Muscle layer of colon (tissue), 2 donors: ENCODE data around the gene BSCL2.
"Not testable (repeated sequence)": the region's sequence is repeated elsewhere in the genome, so short reads cannot be mapped to it uniquely, and the experiment has no call there.

Source experiments
- H3K27ac ChIP-seq: one replicate; pipeline ENCODE4 v1.7.0; 2013; ENCODE audit warnings: low read depth, mild to moderate bottlenecking, low read length, moderate library complexity
- H3K27me3 ChIP-seq, 2 donors: one replicate each; pipeline ENCODE4 v1.7.0; 2013; ENCODE audit warnings: low read length in 2 of 2, mild to moderate bottlenecking in 2 of 2; ENCODE audit not compliant: insufficient read depth in 2 of 2, control insufficient read depth in 1 of 2
- H3K36me3 ChIP-seq: one replicate; pipeline ENCODE4 v1.7.0; 2013; ENCODE audit warnings: mild to moderate bottlenecking, low read length; ENCODE audit not compliant: insufficient read depth
- H3K4me1 ChIP-seq: one replicate; pipeline ENCODE4 v1.7.0; 2013; ENCODE audit warnings: mild to moderate bottlenecking, low read length; ENCODE audit not compliant: insufficient read depth
- H3K4me3 ChIP-seq, 2 donors: one replicate each; pipeline ENCODE4 v1.7.0; 2013; ENCODE audit warnings: low read length in 2 of 2, low read depth in 1 of 2, mild to moderate bottlenecking in 1 of 2, moderate library complexity in 1 of 2
- H3K9ac ChIP-seq: one replicate; pipeline ENCODE4 v1.7.0; 2013; ENCODE audit warnings: low read length
- H3K9me3 ChIP-seq: one replicate; pipeline ENCODE4 v1.7.0; 2013; ENCODE audit warnings: mild to moderate bottlenecking, low read length
- donor health status: abdominal sarcoma.
- donor health status: Adenocarcinoma of cecum.

Gene BSCL2

GRCh38 chr11:62705413-62705812 is 1.8 kb downstream of the BSCL2 start:
- Histone ChIP-seq H3K4me1 (peaks cover 36% of the 10 kb centered on the region), H3K9me3 (no peaks in the 10 kb centered on the region), H3K36me3 (no peaks in the 10 kb centered on the region), H3K27ac (peak overlapping the region; percentile 94), H3K9ac (peak overlapping the region; percentile 92), H3K4me3 (peak overlapping the region; percentile 43 to 88), H3K27me3 (no peaks in the 10 kb centered on the region)

DNA sequence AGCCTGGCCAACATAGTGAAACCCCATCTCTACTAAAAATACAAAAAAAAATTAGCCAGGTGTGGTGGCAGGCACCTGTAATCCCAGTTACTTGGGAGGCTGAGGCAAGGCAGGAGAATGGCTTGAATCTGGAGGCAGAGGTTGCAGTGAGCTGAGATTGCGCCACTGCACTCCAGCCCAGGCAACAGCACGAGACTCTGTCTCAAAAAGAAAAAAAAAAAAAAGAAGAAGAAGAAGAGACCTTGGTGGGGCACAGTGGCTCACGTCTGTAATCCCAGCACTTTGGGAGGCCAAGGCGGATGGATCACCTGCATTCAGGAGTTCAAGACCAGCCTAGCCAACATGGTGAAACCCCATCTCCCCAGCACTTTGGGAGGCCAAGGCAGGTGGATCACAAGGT is 3.3 kb downstream of the BSCL2 start:
- not testable (repeated sequence) for H3K27me3 ChIP-seq, H3K4me3 ChIP-seq, H3K27ac ChIP-seq, H3K36me3 ChIP-seq, H3K9me3 ChIP-seq, H3K9ac ChIP-seq
- H3K4me1 ChIP-seq, result peaks cover 27% of the 10 kb centered on the region

DNA sequence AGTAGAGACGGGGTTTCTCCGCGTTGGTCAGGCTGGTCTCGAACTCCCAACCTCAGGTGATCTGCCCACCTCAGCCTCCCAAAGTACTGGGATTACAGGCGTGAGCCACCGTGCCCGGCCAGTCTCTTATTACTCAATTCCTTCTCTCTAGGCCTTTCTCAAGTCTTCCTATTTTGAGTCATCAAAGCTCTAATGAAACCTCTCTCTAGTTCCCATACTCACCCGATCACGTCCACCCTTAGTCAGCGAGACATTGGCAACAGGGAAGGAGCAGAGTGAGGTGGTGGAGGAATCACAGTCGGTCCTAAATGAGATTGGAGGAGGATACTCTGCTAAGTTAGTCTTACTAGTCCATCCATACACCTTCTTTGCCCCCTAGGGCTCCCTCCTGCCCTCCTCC is 5.0 kb downstream of the BSCL2 start:
- Histone ChIP-seq H3K4me1 (peaks cover 18% of the 10 kb centered on the region), H3K27me3 (no peaks in the 10 kb centered on the region), H3K27ac (no peak overlapping the region), H3K9me3 (no peaks in the 10 kb centered on the region), H3K9ac (no peak overlapping the region), H3K36me3 (no peaks in the 10 kb centered on the region), H3K4me3 (no peak overlapping the region)

GRCh38 chr11:62694455-62695167 is 12.6 kb downstream of the BSCL2 start:
- H3K4me1 ChIP-seq, result peaks cover 15% of the 10 kb centered on the region
- H3K27ac ChIP-seq, result no peak overlapping the region
- no peaks in the 10 kb centered on the region for H3K9me3 ChIP-seq
- no peaks in the 10 kb centered on the region for H3K27me3 ChIP-seq
- peaks cover 18% of the 10 kb centered on the region for H3K36me3 ChIP-seq
- H3K9ac ChIP-seq, result no peak overlapping the region
- no peak overlapping the region for H3K4me3 ChIP-seq

- H3K27me3 ChIP-seq, H3K4me3 ChIP-seq, H3K9ac ChIP-seq, H3K27ac ChIP-seq, H3K9me3 ChIP-seq: not testable (repeated sequence)
- peaks cover 18% of the 10 kb centered on the region for H3K36me3 ChIP-seq
- H3K4me1 ChIP-seq, result peaks cover 15% of the 10 kb centered on the region
Observed at GRCh38 chr11:62693624-62694023, 13.6 kb downstream of the BSCL2 start.

DNA sequence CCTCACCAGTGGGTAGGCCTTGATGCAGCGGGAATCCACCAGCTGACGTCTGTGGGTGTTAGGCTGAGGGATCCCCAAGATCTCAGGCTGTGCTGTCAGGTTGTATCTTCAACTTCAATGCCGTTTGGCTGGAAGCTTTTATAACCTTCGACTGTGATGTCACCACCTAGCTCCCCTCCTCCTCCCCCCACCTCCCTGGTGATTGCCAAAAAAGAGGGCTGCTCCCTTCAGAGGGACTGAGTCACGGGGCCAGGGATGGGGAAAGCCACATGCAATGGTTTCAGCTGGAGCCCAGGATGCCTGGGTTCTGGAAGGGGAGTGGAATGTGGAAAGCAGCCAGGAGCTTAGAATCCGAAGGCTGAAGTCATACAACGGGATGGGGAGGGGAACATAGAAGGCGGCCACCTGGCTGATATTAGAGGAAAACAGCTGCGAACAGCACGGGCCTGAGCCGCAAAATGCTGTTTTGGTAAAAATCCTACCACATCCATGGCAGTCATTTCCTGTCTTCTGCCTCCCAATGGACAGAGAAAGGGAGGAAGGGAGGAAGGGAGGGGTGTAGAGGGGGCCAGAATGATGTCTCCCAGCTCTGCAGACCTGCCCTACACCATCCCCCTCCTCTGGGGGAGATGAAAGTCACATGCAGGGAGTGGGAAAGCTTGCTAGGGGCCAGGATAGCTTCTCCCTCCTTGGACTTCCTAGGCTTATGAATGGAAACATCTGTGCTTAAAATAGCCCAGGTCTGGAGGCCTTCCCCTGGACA is 17.6 kb downstream of the BSCL2 start, which contains the start of gene LRRN4CL:
Gene LRRN4CL, minus strand, starts transcription at position 110 of the 763 bp plus-strand sequence. CDS start 1,022 bp downstream, outside the sequence.
- H3K9ac ChIP-seq, result no peak within 1 kb of the TSS
- peak within 1 kb of the TSS; percentile 41 to 44 for H3K4me3 ChIP-seq
- H3K36me3 ChIP-seq, result peaks cover 18% of the 10 kb centered on the region
- peak within 1 kb of the TSS; percentile 60 for H3K27ac ChIP-seq
- H3K9me3 ChIP-seq, result no peaks in the 10 kb centered on the region
- H3K4me1 ChIP-seq, result peaks cover 14% of the 10 kb centered on the region
- peaks cover 0 to 9% of the 10 kb centered on the region in 2 donors for H3K27me3 ChIP-seq

DNA sequence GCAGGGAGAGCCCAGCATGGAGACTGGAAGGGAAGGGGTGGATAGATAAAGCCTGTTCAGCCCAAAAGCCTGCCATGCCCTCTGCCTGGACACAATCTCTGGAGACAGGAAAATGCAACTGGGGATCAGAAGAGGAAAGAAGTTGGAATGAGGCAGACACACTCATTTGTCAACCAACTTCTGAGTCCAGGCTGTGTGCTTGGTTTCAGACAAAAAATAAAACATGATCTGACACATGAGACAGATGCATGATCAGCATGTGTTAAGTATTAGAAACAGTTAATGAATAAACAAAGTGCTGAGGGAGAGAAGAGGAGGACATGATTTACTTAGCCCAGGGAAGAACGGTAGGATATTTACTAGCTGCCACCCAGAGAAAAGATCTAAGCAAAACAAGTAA is 18.7 kb downstream of the BSCL2 start:
- Histone ChIP-seq H3K9me3 (no peaks in the 10 kb centered on the region), H3K4me3 (peak overlapping the region; percentile 5 to 44), H3K4me1 (peaks cover 11% of the 10 kb centered on the region), H3K36me3 (peaks cover 18% of the 10 kb centered on the region), H3K27ac (peak overlapping the region; percentile 60), H3K27me3 (peaks cover 0 to 9% of the 10 kb centered on the region in 2 donors), H3K9ac (no peak overlapping the region)

DNA sequence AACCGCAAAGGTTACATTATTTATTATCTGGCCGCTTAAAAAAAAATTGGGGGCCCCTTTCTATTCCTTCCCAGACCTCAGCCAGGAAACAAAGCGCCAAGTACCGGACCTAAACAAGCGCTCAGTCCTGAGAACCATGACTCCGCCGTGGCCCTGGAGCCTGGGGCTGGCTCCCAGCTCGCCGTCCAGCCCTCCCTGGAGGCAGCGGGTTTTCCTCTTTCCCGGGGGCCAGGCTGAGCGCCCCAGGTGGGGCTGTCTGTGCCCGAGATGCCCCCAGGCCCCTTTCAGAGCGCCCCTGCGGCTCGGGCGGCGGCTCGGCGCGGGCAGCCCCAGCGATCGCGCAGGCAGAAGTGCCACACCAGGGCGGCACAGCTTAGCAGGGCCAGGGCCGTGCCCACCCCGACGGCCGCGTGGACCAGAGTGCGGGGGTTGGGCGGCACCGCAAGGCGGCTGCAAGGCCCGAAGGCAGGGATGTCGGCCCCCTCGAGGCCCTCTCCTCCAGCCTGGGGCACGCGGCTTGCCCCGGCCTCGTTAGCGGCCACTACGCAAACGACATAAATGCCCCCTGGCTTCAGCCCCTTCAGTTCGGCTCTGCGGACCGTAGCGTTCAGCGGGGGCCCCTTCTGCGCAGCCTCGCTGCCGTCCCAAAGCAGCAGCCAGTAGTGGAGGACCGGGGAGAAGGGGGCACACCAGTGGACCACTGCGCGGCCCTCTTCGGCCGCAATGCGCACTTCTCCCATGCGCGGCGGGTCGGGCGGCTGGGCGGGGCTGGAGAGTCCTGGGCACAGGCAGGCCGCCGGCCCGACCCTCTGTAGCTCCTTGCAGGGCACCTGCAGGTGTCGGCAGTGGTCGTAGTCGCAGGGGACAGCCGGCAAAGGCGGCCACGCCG is 19.5 kb downstream of the BSCL2 start:
- Histone ChIP-seq H3K4me1 (peaks cover 11% of the 10 kb centered on the region), H3K4me3 (peak overlapping the region; percentile 5 to 44), H3K9me3 (no peaks in the 10 kb centered on the region), H3K9ac (no peak overlapping the region), H3K27me3 (peaks cover 0 to 9% of the 10 kb centered on the region in 2 donors), H3K36me3 (peaks cover 14% of the 10 kb centered on the region), H3K27ac (peak overlapping the region; percentile 60)

GRCh38 chr11:62682518-62682917 is 24.7 kb downstream of the BSCL2 start:
- peaks cover 4% of the 10 kb centered on the region for H3K36me3 ChIP-seq
- no peak overlapping the region for H3K9ac ChIP-seq
- H3K4me3 ChIP-seq, result no peak overlapping the region
- peaks cover 0 to under 1% of the 10 kb centered on the region in 2 donors for H3K27me3 ChIP-seq
- H3K27ac ChIP-seq, result no peak overlapping the region
- H3K4me1 ChIP-seq, result peaks cover 9% of the 10 kb centered on the region
- no peaks in the 10 kb centered on the region for H3K9me3 ChIP-seq

DNA sequence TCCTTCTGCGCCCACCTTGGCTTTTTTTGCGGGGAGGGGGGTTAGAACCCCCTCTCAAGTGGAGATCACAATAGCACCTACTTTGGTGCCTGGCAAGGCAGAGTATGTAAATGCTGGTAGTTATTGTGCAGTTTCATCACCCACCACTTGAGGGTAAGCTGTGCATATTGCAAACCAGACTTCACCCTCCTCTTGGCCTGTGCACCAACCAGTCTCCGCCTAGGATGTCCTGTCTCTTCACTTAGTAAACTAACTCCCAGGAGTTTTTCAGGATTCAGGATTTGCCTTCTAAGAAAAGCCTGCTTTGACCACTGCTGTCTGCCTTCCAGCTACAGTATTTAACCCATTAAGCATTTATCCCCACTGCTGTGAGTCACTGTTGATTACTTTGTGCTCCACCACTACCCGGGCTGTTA is 26.4 kb downstream of the BSCL2 start:
- H3K9ac ChIP-seq, result no peak overlapping the region
- H3K9me3 ChIP-seq, result no peaks in the 10 kb centered on the region
- H3K4me1 ChIP-seq, result peaks cover 10% of the 10 kb centered on the region
- no peaks in the 10 kb centered on the region for H3K27me3 ChIP-seq
- H3K36me3 ChIP-seq, result peaks cover 17% of the 10 kb centered on the region
- H3K4me3 ChIP-seq, result no peak overlapping the region
- no peak overlapping the region for H3K27ac ChIP-seq
